ENCODE data around the gene SLC9A8.

The SLC9A8 gene

DNA sequence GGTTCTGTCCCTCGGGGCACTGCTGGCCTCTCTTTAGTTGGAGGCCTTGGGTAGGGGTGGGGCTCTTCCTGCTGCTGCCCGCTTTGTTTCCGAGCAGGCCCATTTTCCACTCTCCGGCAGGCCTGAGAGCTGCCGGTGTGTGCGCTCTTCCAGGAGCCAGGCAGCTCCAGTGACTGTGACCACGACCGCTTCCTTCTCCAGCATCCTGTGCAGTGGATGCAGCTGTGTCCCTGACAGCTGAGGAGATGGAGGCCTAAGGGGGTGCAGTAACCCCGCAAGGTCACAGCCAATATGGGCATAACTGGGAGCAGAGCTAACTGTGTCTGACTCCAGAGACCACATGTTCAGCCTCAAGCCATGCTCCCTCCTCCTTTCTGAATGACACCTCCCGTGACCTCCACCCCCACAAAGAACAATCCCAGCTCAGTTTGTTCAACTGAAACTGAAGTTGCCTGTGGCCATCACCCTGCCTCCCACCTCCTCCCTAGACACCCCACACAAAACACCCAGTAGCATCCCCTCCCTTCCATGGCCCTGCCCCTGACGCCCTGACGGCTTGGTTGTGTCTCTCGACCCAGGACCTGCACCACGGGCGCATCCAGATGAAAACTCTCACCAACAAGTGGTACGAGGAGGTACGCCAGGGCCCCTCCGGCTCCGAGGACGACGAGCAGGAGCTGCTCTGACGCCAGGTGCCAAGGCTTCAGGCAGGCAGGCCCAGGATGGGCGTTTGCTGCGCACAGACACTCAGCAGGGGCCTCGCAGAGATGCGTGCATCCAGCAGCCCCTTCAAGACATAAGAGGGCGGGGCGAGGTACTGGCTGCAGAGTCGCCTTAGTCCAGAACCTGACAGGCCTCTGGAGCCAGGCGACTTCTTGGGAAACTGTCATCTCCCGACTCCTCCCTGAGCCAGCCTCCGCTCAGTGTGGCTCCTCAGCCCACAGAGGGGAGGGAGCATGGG is 74.9 kb downstream of the SLC9A8 start:
- Histone ChIP-seq H3K9me2 (replicated peaks; ENCODE audit: insufficient read depth, low read length) (no peaks in the 10 kb centered on the region), H2AFZ (ENCODE audit: low read depth, low read length, severe bottlenecking) (no peak overlapping the region), H3K79me2 (ENCODE audit: insufficient read depth, low read length) (no peaks in the 10 kb centered on the region), H3K9me3 (ENCODE audit: insufficient read depth, low read length) (no peaks in the 10 kb centered on the region), H3F3A (ENCODE audit: insufficient read depth) (no peaks in the 10 kb centered on the region), H3K4me2 (ENCODE audit: low read depth, low read length, poor library complexity, severe bottlenecking) (no peak overlapping the region), H3K9ac (ENCODE audit: low read length) (no peak overlapping the region), H3K27ac (ENCODE audit: low read depth, low read length) (no peak overlapping the region), H3K36me3 (ENCODE audit: low read length) (no peaks in the 10 kb centered on the region), H3K27me3 (ENCODE audit: low read length) (no peaks in the 10 kb centered on the region), H3K4me3 (ENCODE audit: insufficient read depth, low read length, poor library complexity, severe bottlenecking) (no peak overlapping the region), H4K20me1 (ENCODE audit: low read depth, low read length) (no peaks in the 10 kb centered on the region)
- TF ChIP-seq, protein P1, sequence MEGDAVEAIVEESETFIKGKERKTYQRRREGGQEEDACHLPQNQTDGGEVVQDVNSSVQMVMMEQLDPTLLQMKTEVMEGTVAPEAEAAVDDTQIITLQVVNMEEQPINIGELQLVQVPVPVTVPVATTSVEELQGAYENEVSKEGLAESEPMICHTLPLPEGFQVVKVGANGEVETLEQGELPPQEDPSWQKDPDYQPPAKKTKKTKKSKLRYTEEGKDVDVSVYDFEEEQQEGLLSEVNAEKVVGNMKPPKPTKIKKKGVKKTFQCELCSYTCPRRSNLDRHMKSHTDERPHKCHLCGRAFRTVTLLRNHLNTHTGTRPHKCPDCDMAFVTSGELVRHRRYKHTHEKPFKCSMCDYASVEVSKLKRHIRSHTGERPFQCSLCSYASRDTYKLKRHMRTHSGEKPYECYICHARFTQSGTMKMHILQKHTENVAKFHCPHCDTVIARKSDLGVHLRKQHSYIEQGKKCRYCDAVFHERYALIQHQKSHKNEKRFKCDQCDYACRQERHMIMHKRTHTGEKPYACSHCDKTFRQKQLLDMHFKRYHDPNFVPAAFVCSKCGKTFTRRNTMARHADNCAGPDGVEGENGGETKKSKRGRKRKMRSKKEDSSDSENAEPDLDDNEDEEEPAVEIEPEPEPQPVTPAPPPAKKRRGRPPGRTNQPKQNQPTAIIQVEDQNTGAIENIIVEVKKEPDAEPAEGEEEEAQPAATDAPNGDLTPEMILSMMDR (IDR thresholded peaks at IDR 0.05; ENCODE audit: insufficient read depth, low read length, poor library complexity, severe bottlenecking) = no peak
- TF ChIP-seq EZH2phosphoT487 (conservative IDR thresholded peaks at IDR 0.05; ENCODE audit: low read length) = no peak

DNA sequence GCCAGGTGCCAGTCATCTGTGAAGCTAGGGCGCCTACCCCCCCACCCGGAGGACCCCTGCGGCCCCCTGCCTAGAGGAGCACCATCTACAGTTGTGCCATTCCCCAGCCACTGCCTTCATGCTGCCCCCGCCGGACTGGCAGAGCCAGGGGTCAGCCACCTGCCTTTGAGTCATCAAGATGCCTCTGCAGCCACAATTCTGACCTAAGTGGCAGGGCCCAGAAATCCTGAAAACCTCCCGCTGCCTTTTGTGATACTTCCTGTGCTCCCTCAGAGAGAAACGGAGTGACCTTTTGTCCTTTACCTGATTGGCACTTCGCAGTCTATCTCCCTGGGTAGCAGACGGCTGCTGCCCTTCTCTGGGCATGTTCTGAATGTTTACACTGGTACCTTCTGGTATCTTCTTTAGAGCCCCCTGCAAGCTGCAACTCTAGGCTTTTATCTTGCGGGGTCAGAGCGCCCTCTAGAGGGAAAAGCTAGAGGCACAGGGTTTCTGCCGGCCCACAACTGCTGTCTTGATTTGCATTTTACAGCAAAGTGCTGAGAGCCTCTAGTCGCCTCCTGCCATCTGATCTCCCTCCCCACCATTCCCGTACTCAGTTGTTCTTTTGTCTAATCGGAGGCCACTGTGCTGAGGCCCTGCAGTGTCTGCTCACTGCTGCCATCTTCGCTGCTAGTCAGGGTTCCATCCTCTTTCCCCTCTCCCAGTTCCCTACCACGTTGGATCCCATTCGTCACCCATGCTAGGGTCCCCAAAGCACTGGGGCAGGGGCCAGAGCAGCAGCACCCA is 75.8 kb downstream of the SLC9A8 start:
- TF ChIP-seq, protein P1 (IDR thresholded peaks at IDR 0.05; ENCODE audit: insufficient read depth, low read length, poor library complexity, severe bottlenecking) = peak; percentile 91
- TF ChIP-seq EZH2phosphoT487 (conservative IDR thresholded peaks at IDR 0.05; ENCODE audit: low read length) = no peak
- Histone ChIP-seq H3K9me2 (replicated peaks; ENCODE audit: insufficient read depth, low read length) (no peaks in the 10 kb centered on the region), H2AFZ (ENCODE audit: low read depth, low read length, severe bottlenecking) (no peak overlapping the region), H3K27ac (ENCODE audit: low read depth, low read length) (no peak overlapping the region), H3K9ac (ENCODE audit: low read length) (no peak overlapping the region), H3K36me3 (ENCODE audit: low read length) (no peaks in the 10 kb centered on the region), H3K79me2 (ENCODE audit: insufficient read depth, low read length) (no peaks in the 10 kb centered on the region), H4K20me1 (ENCODE audit: low read depth, low read length) (no peaks in the 10 kb centered on the region), H3F3A (ENCODE audit: insufficient read depth) (no peaks in the 10 kb centered on the region), H3K27me3 (ENCODE audit: low read length) (no peaks in the 10 kb centered on the region), H3K4me2 (ENCODE audit: low read depth, low read length, poor library complexity, severe bottlenecking) (no peak overlapping the region), H3K9me3 (ENCODE audit: insufficient read depth, low read length) (no peaks in the 10 kb centered on the region), H3K4me3 (ENCODE audit: insufficient read depth, low read length, poor library complexity, severe bottlenecking) (no peak overlapping the region)

DNA sequence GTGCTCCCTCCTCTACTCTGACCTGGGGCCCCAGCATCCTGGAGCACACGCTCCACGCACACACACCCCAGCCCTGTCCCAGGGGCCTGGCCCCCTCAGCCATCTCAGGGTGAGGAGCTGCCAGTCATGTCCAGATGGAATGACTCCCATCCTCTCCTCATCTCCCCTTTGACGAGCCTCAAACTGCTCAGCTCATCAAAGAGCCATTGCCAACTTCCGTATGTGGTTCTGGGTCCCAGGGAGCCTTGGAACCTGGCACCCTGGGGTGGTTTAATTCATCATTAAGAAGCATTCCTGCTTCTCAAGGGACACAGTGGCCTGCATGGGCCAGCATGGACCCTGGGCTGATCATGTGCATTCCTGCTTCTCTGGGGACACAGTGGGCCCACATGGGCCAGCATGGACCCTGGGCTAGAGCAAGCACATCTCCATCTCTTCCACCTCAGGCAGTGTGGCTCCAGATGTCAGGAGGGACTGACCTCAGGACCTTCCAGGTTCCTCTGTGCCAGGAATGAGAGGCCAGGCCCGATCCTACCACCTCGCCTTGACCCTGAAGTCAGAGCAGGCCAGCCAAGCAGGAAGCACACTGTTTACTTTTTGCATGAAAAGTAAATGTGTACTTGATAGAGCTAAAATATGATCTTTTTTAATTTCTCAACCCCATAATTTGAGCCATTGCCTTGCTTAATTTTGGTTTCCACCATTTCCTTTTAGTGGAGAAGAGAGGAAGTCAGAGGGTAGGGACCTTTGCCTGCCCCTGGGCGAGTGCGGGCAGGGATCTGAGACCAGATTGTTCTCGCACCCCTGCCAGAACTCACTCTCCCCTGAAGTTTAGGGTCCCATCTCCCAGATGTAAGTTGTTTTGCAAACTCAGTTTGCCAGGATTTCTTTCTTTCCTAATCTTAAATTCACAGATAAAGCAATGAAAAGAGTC is 76.6 kb downstream of the SLC9A8 start:
- Histone ChIP-seq H3K27me3 (ENCODE audit: low read length) (no peaks in the 10 kb centered on the region), H3K36me3 (ENCODE audit: low read length) (no peaks in the 10 kb centered on the region), H3K27ac (ENCODE audit: low read depth, low read length) (no peak overlapping the region), H3K9ac (ENCODE audit: low read length) (no peak overlapping the region), H2AFZ (ENCODE audit: low read depth, low read length, severe bottlenecking) (no peak overlapping the region), H4K20me1 (ENCODE audit: low read depth, low read length) (no peaks in the 10 kb centered on the region), H3K9me2 (replicated peaks; ENCODE audit: insufficient read depth, low read length) (no peaks in the 10 kb centered on the region), H3K79me2 (ENCODE audit: insufficient read depth, low read length) (no peaks in the 10 kb centered on the region), H3K4me3 (ENCODE audit: insufficient read depth, low read length, poor library complexity, severe bottlenecking) (no peak overlapping the region), H3F3A (ENCODE audit: insufficient read depth) (no peaks in the 10 kb centered on the region), H3K4me2 (ENCODE audit: low read depth, low read length, poor library complexity, severe bottlenecking) (no peak overlapping the region), H3K9me3 (ENCODE audit: insufficient read depth, low read length) (no peaks in the 10 kb centered on the region)
- no peak for TF ChIP-seq EZH2phosphoT487 (conservative IDR thresholded peaks at IDR 0.05; ENCODE audit: low read length)
- TF ChIP-seq, protein P1 (IDR thresholded peaks at IDR 0.05; ENCODE audit: insufficient read depth, low read length, poor library complexity, severe bottlenecking) = no peak
